H1 (cell line): Measurements from ENCODE around the gene ZGRF1. TPM values are rescaled to one million over a fixed set of nuclear protein-coding genes. Genes with fewer than 3 reads are reported as not detected.

ENCODE experiments used
- CTCF ChIA-PET: fragments of 300-600 bp; sonication (Branson Sonifier 250); formaldehyde crosslinking; loops from one replicate; lab custom pipeline; 2021; ENCODE audit not compliant: partially characterized antibody; lab: Charles Lee
- POLR2A ChIA-PET: fragments of 300-600 bp; sonication (Branson Sonifier 250); formaldehyde crosslinking; loops from one replicate; lab custom pipeline; 2021; ENCODE audit warnings: inconsistent platforms; ENCODE audit not compliant: partially characterized antibody; lab: Charles Lee
- DNase-seq, 2 experiments: peaks; one replicate each; pipeline versions ENCODE4 v3.0.0 to v3.0.0-alpha.2; 2010 to 2022; ENCODE audit warnings: low spot score in 2 of 2, low read depth in 1 of 2, mixed read lengths in 1 of 2
- FAIRE-seq: peaks from 2 replicates; lab custom pipeline; 2011; peaks lifted over from hg19 to GRCh38; lab: Jason Lieb, UNC
- H2AFZ ChIP-seq: 2 replicates; pipeline ENCODE4 v1.8.1; 2012; ENCODE audit warnings: low read length, inconsistent platforms
- H2AK5ac ChIP-seq: 2 replicates; pipeline ENCODE4 v1.6.1; 2013; ENCODE audit warnings: low read depth, low read length
- H2BK120ac ChIP-seq: replicated peaks from 2 replicates; pipeline ENCODE3; 2013; ENCODE audit warnings: low read depth, low read length, inconsistent platforms
- H2BK12ac ChIP-seq: 2 replicates; pipeline ENCODE4 v1.6.1; 2013; ENCODE audit warnings: low read depth, low read length
- H2BK15ac ChIP-seq: 2 replicates; pipeline ENCODE4 v1.6.1; 2013; ENCODE audit warnings: low read length
- H2BK20ac ChIP-seq: 2 replicates; pipeline ENCODE4 v1.6.1; 2013; ENCODE audit warnings: low read length
- H2BK5ac ChIP-seq: 2 replicates; pipeline ENCODE4 v1.6.1; 2013; ENCODE audit warnings: low read depth, low read length
- H3K14ac ChIP-seq: 2 replicates; pipeline ENCODE4 v1.6.1; 2013; ENCODE audit warnings: inconsistent platforms; ENCODE audit not compliant: insufficient read length
- H3K18ac ChIP-seq: 2 replicates; pipeline ENCODE4 v1.6.1; 2013; ENCODE audit warnings: low read length; ENCODE audit errors: extremely low read depth
- H3K23ac ChIP-seq: 2 replicates; pipeline ENCODE4 v1.6.1; 2013; ENCODE audit warnings: inconsistent platforms; ENCODE audit not compliant: insufficient read length
- H3K23me2 ChIP-seq: 2 replicates; pipeline ENCODE4 v1.6.1; 2013; ENCODE audit warnings: low read depth, low read length
- H3K27ac ChIP-seq: 2 replicates; pipeline ENCODE4 v1.6.1; 2011; ENCODE audit warnings: low read depth, low read length, inconsistent platforms
- H3K27me3 ChIP-seq, 4 experiments: replicated peaks in 1 of 4; 1 replicate in 1 of 4; 2 replicates in 3 of 4; pipeline versions ENCODE4 v1.6.1 to v1.8.1; 2011 to 2013; ENCODE audit warnings: low read length in 3 of 4, mild to moderate bottlenecking in 3 of 4, inconsistent platforms in 2 of 4, mixed read lengths in 2 of 4, moderate library complexity in 1 of 4; ENCODE audit not compliant: control insufficient read depth in 3 of 4, insufficient read depth in 3 of 4; ENCODE audit errors: extremely low read depth in 1 of 4
- H3K36me3 ChIP-seq, 4 experiments: 2 replicates each; pipeline versions ENCODE4 v1.6.1 to v1.8.1; 2011 to 2013; ENCODE audit warnings: mild to moderate bottlenecking in 4 of 4, low read length in 3 of 4, moderate library complexity in 2 of 4, control low read depth in 1 of 4, inconsistent platforms in 1 of 4; ENCODE audit not compliant: insufficient read depth in 4 of 4, control insufficient read depth in 2 of 4
- H3K4ac ChIP-seq: replicated peaks from 2 replicates; pipeline ENCODE3; 2013; ENCODE audit warnings: low read length, low read depth, mixed read lengths, inconsistent platforms; ENCODE audit not compliant: insufficient read length
- H3K4me1 ChIP-seq, 4 experiments: replicated peaks in 1 of 4; 1 replicate in 1 of 4; 2 replicates in 3 of 4; pipeline versions ENCODE4 v1.6.1 to v1.8.1; 2011 to 2013; ENCODE audit warnings: low read length in 3 of 4, inconsistent platforms in 2 of 4, mixed read lengths in 1 of 4; ENCODE audit not compliant: insufficient read depth in 4 of 4, control insufficient read depth in 3 of 4
- H3K4me2 ChIP-seq, 2 experiments: 2 replicates each; pipeline versions ENCODE4 v1.6.1 to v1.8.1; 2011 to 2013; ENCODE audit warnings: low read depth in 2 of 2, low read length in 2 of 2, control low read depth in 1 of 2, inconsistent platforms in 1 of 2, mild to moderate bottlenecking in 1 of 2; ENCODE audit not compliant: insufficient read depth in 1 of 2
- H3K4me3 ChIP-seq, 4 experiments: fragments of 200-600, 300-600 bp in 1 of 4; sonication (generic), shearing (Covaris generic), sonication (Bioruptor Twin) in 1 of 4; 2 replicates each; pipeline versions ENCODE4 v1.5.1 to v1.8.1; 2011 to 2016; ENCODE audit warnings: low read length in 4 of 4, low read depth in 3 of 4, control low read depth in 2 of 4, inconsistent platforms in 2 of 4, mild to moderate bottlenecking in 2 of 4, mixed read lengths in 1 of 4, moderate library complexity in 1 of 4; ENCODE audit not compliant: insufficient read depth in 2 of 4; ENCODE audit errors: extremely low read depth in 1 of 4
- H3K56ac ChIP-seq: replicated peaks from 2 replicates; pipeline ENCODE3; 2013; ENCODE audit warnings: low read depth, mild to moderate bottlenecking, mixed read lengths, low read length, inconsistent platforms; ENCODE audit not compliant: insufficient read length
- H3K79me1 ChIP-seq: 2 replicates; pipeline ENCODE4 v1.6.1; 2013; ENCODE audit warnings: low read depth, low read length, control low read depth
- H3K79me2 ChIP-seq, 2 experiments: 2 replicates each; pipeline versions ENCODE4 v1.6.1 to v1.8.1; 2012 to 2013; ENCODE audit warnings: low read length in 2 of 2, mild to moderate bottlenecking in 2 of 2, inconsistent platforms in 1 of 2; ENCODE audit not compliant: insufficient read depth in 2 of 2, control insufficient read depth in 1 of 2
- H3K9ac ChIP-seq, 4 experiments: replicated peaks in 1 of 4; 1 replicate in 1 of 4; 2 replicates in 3 of 4; pipeline versions ENCODE4 v1.6.1 to v1.8.1; 2011 to 2013; ENCODE audit warnings: low read depth in 3 of 4, low read length in 3 of 4, control low read depth in 2 of 4, mild to moderate bottlenecking in 2 of 4, moderate library complexity in 2 of 4, inconsistent platforms in 1 of 4; ENCODE audit errors: extremely low read depth in 1 of 4
- H3K9me3 ChIP-seq, 2 experiments: 2 replicates each; pipeline versions ENCODE4 v1.6.1 to v1.8.1; 2012 to 2013; ENCODE audit warnings: mild to moderate bottlenecking in 2 of 2, moderate library complexity in 2 of 2, control low read depth in 1 of 2, inconsistent platforms in 1 of 2, low read depth in 1 of 2, low read length in 1 of 2, mixed read lengths in 1 of 2; ENCODE audit not compliant: insufficient read depth in 2 of 2
- H4K20me1 ChIP-seq, 2 experiments: replicated peaks in 1 of 2; 2 replicates each; pipeline versions ENCODE3 to v1.8.1; 2011 to 2013; ENCODE audit warnings: inconsistent platforms in 2 of 2, low read length in 2 of 2, mild to moderate bottlenecking in 1 of 2; ENCODE audit not compliant: insufficient read depth in 2 of 2, control insufficient read depth in 1 of 2
- H4K5ac ChIP-seq: 2 replicates; pipeline ENCODE4 v1.6.1; 2013; ENCODE audit warnings: low read length, low read depth, mixed read lengths, inconsistent platforms; ENCODE audit not compliant: insufficient read length
- H4K8ac ChIP-seq: 2 replicates; pipeline ENCODE4 v1.8.0; 2013; ENCODE audit warnings: mild to moderate bottlenecking, moderate library complexity, low read length, inconsistent platforms; ENCODE audit not compliant: insufficient read depth; ENCODE audit errors: extremely low read depth
- H4K91ac ChIP-seq: replicated peaks from 2 replicates; pipeline ENCODE3; 2013; ENCODE audit warnings: low read length, mixed read lengths, inconsistent platforms; ENCODE audit not compliant: insufficient read length
- ATF2 ChIP-seq: IDR thresholded peaks from 2 replicates; pipeline ENCODE4 v1.6.1; 2012; ENCODE audit warnings: low read length, inconsistent platforms
- ATF3 ChIP-seq: IDR thresholded peaks from 2 replicates; pipeline ENCODE4 v1.6.1; 2011; ENCODE audit warnings: low read depth, mild to moderate bottlenecking, low read length; ENCODE audit not compliant: insufficient read depth
- CHD2 ChIP-seq: IDR thresholded peaks from 2 replicates; pipeline ENCODE4 v1.6.1; 2012; ENCODE audit warnings: low read length, improper control_type of control experiment
- EZH2 ChIP-seq: fragments of 200-600 bp; sonication (generic); IDR thresholded peaks from 2 replicates; pipeline ENCODE4 v1.7.1; 2012; ENCODE audit warnings: low read depth, mild to moderate bottlenecking, moderate library complexity, low read length, inconsistent platforms; ENCODE audit not compliant: severe bottlenecking
- FOSL1 ChIP-seq: IDR thresholded peaks from 2 replicates; pipeline ENCODE4 v1.6.1; 2011; ENCODE audit warnings: mild to moderate bottlenecking, low read depth, low read length, moderate library complexity; ENCODE audit not compliant: insufficient read depth
- MAFK ChIP-seq: IDR thresholded peaks from 2 replicates; pipeline ENCODE4 v1.6.1; 2012; ENCODE audit warnings: low read depth, mild to moderate bottlenecking, improper control_type of control experiment, low read length
- MAX ChIP-seq: IDR thresholded peaks from 2 replicates; pipeline ENCODE4 v1.6.1; 2012; ENCODE audit warnings: inconsistent platforms
- RAD21 ChIP-seq, 2 experiments: IDR thresholded peaks in 1 of 2; conservative IDR thresholded peaks in 1 of 2; 2 replicates each; pipeline ENCODE4 v1.6.1; 2011; ENCODE audit warnings: low read depth in 2 of 2, low read length in 2 of 2, improper control_type of control experiment in 1 of 2, inconsistent platforms in 1 of 2, mild to moderate bottlenecking in 1 of 2, moderate library complexity in 1 of 2
- SIX5 ChIP-seq: IDR thresholded peaks from 2 replicates; pipeline ENCODE4 v1.6.1; 2011; ENCODE audit warnings: mild to moderate bottlenecking, low read depth, low read length
- WGBS, 2 experiments: shearing (Covaris generic) in 1 of 2; methylation state at CpG; one replicate each; pipeline versions ENCODE4 v1.1.6 to v1.1.7; 2013 to 2015; ENCODE audit warnings: low lambda C conversion rate in 2 of 2, mixed read lengths in 2 of 2, inconsistent platforms in 1 of 2, low coverage in 1 of 2, missing lambda C conversion rate in 1 of 2; ENCODE audit not compliant: insufficient replicate concordance in 2 of 2, insufficient coverage in 1 of 2, insufficient read length in 1 of 2; ENCODE audit errors: extremely low coverage in 1 of 2, missing lambda C conversion rate in 1 of 2; 5-methylcytosine and 5-hydroxymethylcytosine counted together
- polyA plus RNA-seq, 7 experiments: library from polyadenylated mRNA; depleted of rRNA in 3 of 7; stranded (reverse) in 5 of 7; unstranded in 2 of 7; fragments of >200 nt in 5 of 7; fragments of 200-250 nt in 2 of 7; gene quantifications; 1 replicate in 5 of 7; 2 replicates in 1 of 7; 4 replicates in 1 of 7; pipeline versions ENCODE4 v1.2.1 to v1.2.3, GENCODE V29; 2011 to 2013; ENCODE audit warnings: missing spikeins in 2 of 7, mixed read lengths in 2 of 7
- total RNA-seq: library from RNA; stranded (reverse); fragmentation: NEBNext Ultra II Directional; extraction: Animal tissue kit (Norgen Biotek cat#: 25700); gene quantifications from 2 replicates; pipeline ENCODE4 v1.2.1, GENCODE V29; 2021
- TF ChIP-seq, protein P1 (sequence below): IDR thresholded peaks from 2 replicates; pipeline ENCODE4 v1.6.1; 2011; ENCODE audit warnings: low read length, improper control_type of control experiment

Gene ZGRF1
- total and polyA plus RNA-seq, 2 of the 8 experiments (the other 6 are each of a cell fraction or from before 2014, with no cell fraction given), result 12.0 to 44.6 TPM

DNA sequence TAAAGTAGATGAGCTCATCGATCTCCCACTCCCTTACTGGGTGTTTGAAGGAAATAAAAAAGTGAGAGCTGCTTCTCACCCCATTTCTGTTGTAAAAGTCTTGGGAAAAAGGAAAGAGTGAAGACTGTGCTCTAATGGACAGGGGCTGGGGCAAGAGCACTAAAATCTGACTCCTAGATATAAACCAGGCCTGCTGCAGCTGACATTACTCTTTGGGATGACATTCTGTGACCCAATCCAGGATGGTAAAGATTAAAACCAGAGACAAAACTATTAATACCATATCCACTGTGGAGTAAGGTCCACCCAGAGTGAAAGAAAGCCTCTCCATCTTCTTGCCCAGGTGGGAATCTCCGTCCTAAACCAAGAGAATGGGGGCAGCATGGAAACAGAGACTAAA lies 100.6 kb downstream of the ZGRF1 start:
- H3K18ac ChIP-seq, result no peak overlapping the region
- no peaks in the 10 kb centered on the region for H3K4me1 ChIP-seq
- FAIRE-seq (no peak), DNase-seq (no peak)
- H2BK120ac ChIP-seq, result no peak overlapping the region
- no peak overlapping the region for H2AK5ac ChIP-seq
- no peak overlapping the region for H2BK15ac ChIP-seq
- H3K23ac ChIP-seq, result no peak overlapping the region
- no peak overlapping the region for H3K4me2 ChIP-seq
- no peaks in the 10 kb centered on the region for H3K79me2 ChIP-seq
- H3K9ac ChIP-seq, result no peak overlapping the region
- H3K56ac ChIP-seq, result no peak overlapping the region
- H4K5ac ChIP-seq, result no peak overlapping the region
- POLR2A ChIA-PET, result no interaction called here
- no peaks in the 10 kb centered on the region for H3K23me2 ChIP-seq
- CTCF ChIA-PET, result interaction anchor here (0.6 to 6.6 kb wide), 3 partner anchors 13 to 269 kb away, joined by 3 to 43 read pairs (median 3); no protein-coding TSS in a partner anchor
- no peak overlapping the region for H3K4ac ChIP-seq
- H3K14ac ChIP-seq, result no peak overlapping the region
- no peak overlapping the region for H4K91ac ChIP-seq
- H2AFZ ChIP-seq, result no peak overlapping the region
- H2BK20ac ChIP-seq, result no peak overlapping the region
- H2BK12ac ChIP-seq, result no peak overlapping the region
- no peak overlapping the region for H3K27ac ChIP-seq
- H4K8ac ChIP-seq, result no peak overlapping the region
- TF ChIP-seq MAX, result no peak
- no peak for TF ChIP-seq EZH2
- no peak for TF ChIP-seq MAFK
- TF ChIP-seq, protein P1, sequence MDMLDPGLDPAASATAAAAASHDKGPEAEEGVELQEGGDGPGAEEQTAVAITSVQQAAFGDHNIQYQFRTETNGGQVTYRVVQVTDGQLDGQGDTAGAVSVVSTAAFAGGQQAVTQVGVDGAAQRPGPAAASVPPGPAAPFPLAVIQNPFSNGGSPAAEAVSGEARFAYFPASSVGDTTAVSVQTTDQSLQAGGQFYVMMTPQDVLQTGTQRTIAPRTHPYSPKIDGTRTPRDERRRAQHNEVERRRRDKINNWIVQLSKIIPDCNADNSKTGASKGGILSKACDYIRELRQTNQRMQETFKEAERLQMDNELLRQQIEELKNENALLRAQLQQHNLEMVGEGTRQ, result no peak
- no peak for TF ChIP-seq RAD21 (IDR thresholded peaks at IDR 0.05 in 1 of 2, conservative IDR thresholded peaks at IDR 0.05 in 1 of 2; ENCODE audit: low read depth in 2 of 2, low read length in 2 of 2)
- TF ChIP-seq ATF2, result no peak
- TF ChIP-seq CHD2, result no peak
- TF ChIP-seq FOSL1, result no peak
- no peak for TF ChIP-seq ATF3
- no peak for TF ChIP-seq SIX5
- H4K20me1 ChIP-seq, result no peaks in the 10 kb centered on the region
- H3K79me1 ChIP-seq, result no peaks in the 10 kb centered on the region
- H3K27me3 ChIP-seq, result no peaks in the 10 kb centered on the region
- H3K36me3 ChIP-seq, result peaks cover 0 to 4% (median 0%) of the 10 kb centered on the region in 4 experiments; a peak in 1 of 8 replicates
- WGBS, 2 experiments, result 92% methylated on average over 2 of the region's 2 CpGs; no CpG with 5 or more reads in 1 of the 2 experiments
- no peaks in the 10 kb centered on the region for H3K9me3 ChIP-seq
- H2BK5ac ChIP-seq, result no peak overlapping the region
- H3K4me3 ChIP-seq, result no peak overlapping the region
